SK-N-SH (cell line): ENCODE results near the gene RGS7. TPM values are rescaled to one million over a fixed set of nuclear protein-coding genes. Genes with fewer than 3 reads are reported as not detected.

Experiments
- CTCF ChIA-PET: fragments of 300-600, 350-600 bp; formaldehyde crosslinking; extraction: SDS; loops from one replicate; lab custom pipeline; 2021; lab: Yijun Ruan, JAX
- POLR2A ChIA-PET: fragments of 350-600 bp; sonication (Branson Sonifier 250); formaldehyde crosslinking; extraction: SDS; loops from one replicate; lab custom pipeline; 2020; ENCODE audit warnings: antibody characterized with exemption, inconsistent platforms; lab: Yijun Ruan, JAX
- DNase-seq: peaks from one replicate; pipeline ENCODE4 v3.0.0; 2012
- H2AFZ ChIP-seq: fragments of 200-600 bp; sonication (generic); 2 replicates; pipeline ENCODE4 v1.8.1; 2016; ENCODE audit warnings: antibody characterized with exemption, mild to moderate bottlenecking, low read depth
- H3F3A ChIP-seq: fragments of 200-600 bp; sonication (generic); replicated peaks from 2 replicates; pipeline ENCODE3; 2016; ENCODE audit warnings: antibody characterized with exemption, mild to moderate bottlenecking; ENCODE audit not compliant: insufficient read depth
- H3K27ac ChIP-seq, 2 experiments: fragments of 200-500 bp in 1 of 2; fragments of 200-600 bp in 1 of 2; sonication (Bioruptor generic) in 1 of 2; sonication (generic), shearing (Covaris generic) in 1 of 2; 2 replicates each; pipeline versions ENCODE4 v1.5.1 to v1.6.1; 2014 to 2016; ENCODE audit warnings: low read depth in 2 of 2, inconsistent platforms in 1 of 2, low read length in 1 of 2, mild to moderate bottlenecking in 1 of 2, mixed read lengths in 1 of 2
- H3K27me3 ChIP-seq: fragments of 200-600 bp; sonication (generic), shearing (Covaris generic); 2 replicates; pipeline ENCODE4 v1.6.1; 2016; ENCODE audit warnings: mixed run types; ENCODE audit not compliant: insufficient read depth
- H3K36me3 ChIP-seq, 2 experiments: fragments of 200-500 bp in 1 of 2; fragments of 200-600 bp in 1 of 2; sonication (Bioruptor generic) in 1 of 2; sonication (generic) in 1 of 2; replicated peaks in 1 of 2; 2 replicates each; pipeline versions ENCODE3 to v1.5.1; 2014 to 2016; ENCODE audit warnings: low read length in 1 of 2, mild to moderate bottlenecking in 1 of 2; ENCODE audit not compliant: insufficient read depth in 2 of 2, control insufficient read depth in 1 of 2
- H3K4me1 ChIP-seq, 2 experiments: fragments of 200-500 bp in 1 of 2; fragments of 200-600 bp in 1 of 2; sonication (Bioruptor generic) in 1 of 2; sonication (generic), shearing (Covaris generic) in 1 of 2; 2 replicates each; pipeline versions ENCODE4 v1.5.1 to v1.6.1; 2014 to 2016; ENCODE audit warnings: low read depth in 1 of 2, low read length in 1 of 2, mixed run types in 1 of 2; ENCODE audit not compliant: insufficient read depth in 2 of 2, control insufficient read depth in 1 of 2
- H3K4me2 ChIP-seq: fragments of 200-600 bp; sonication (generic), shearing (Covaris generic); 2 replicates; pipeline ENCODE4 v1.6.1; 2017; ENCODE audit warnings: mixed run types
- H3K4me3 ChIP-seq, 2 experiments: fragments of 200-500 bp in 1 of 2; fragments of 200-600 bp in 1 of 2; sonication (Bioruptor generic) in 1 of 2; sonication (generic), shearing (Covaris generic) in 1 of 2; 2 replicates each; pipeline versions ENCODE4 v1.5.1 to v1.8.1; 2014 to 2016; ENCODE audit warnings: low read depth in 2 of 2, inconsistent platforms in 1 of 2, low read length in 1 of 2, mild to moderate bottlenecking in 1 of 2, mixed read lengths in 1 of 2, moderate library complexity in 1 of 2
- H3K79me2 ChIP-seq: fragments of 200-600 bp; sonication (generic); 2 replicates; pipeline ENCODE4 v1.8.1; 2017; ENCODE audit warnings: mild to moderate bottlenecking; ENCODE audit not compliant: insufficient read depth
- H3K9ac ChIP-seq: fragments of 200-600 bp; sonication (generic); 2 replicates; pipeline ENCODE4 v1.6.1; 2017; ENCODE audit warnings: mixed run types
- H3K9me2 ChIP-seq: fragments of 200-600 bp; sonication (generic); 2 replicates; pipeline ENCODE4 v1.6.1; 2017; ENCODE audit warnings: mixed run types
- H3K9me3 ChIP-seq: fragments of 200-600 bp; sonication (generic); 2 replicates; pipeline ENCODE4 v1.6.1; 2017; ENCODE audit warnings: mixed run types, mild to moderate bottlenecking, moderate library complexity
- H4K20me1 ChIP-seq: fragments of 200-600 bp; sonication (generic); 2 replicates; pipeline ENCODE4 v1.6.1; 2017; ENCODE audit warnings: mild to moderate bottlenecking, mixed run types; ENCODE audit not compliant: insufficient read depth
- CTCF ChIP-seq: fragments of 200-600 bp; sonication (generic); IDR thresholded peaks from 2 replicates; pipeline ENCODE4 v1.6.1; 2017; ENCODE audit warnings: antibody characterized with exemption, mild to moderate bottlenecking, moderate library complexity
- FOXM1 ChIP-seq: IDR thresholded peaks from 2 replicates; pipeline ENCODE4 v1.4.0; 2012; ENCODE audit warnings: low read depth, mild to moderate bottlenecking
- GABPA ChIP-seq: IDR thresholded peaks from 2 replicates; pipeline ENCODE4 v1.4.0; 2012; ENCODE audit warnings: low read depth, mild to moderate bottlenecking
- JUND ChIP-seq: IDR thresholded peaks from 2 replicates; pipeline ENCODE4 v1.4.0; 2012
- MXI1 ChIP-seq: IDR thresholded peaks from 2 replicates; pipeline ENCODE4 v1.6.1; 2012; ENCODE audit warnings: mild to moderate bottlenecking, low read depth, low read length, improper control_type of control experiment
- PBX3 ChIP-seq: IDR thresholded peaks from 2 replicates; pipeline ENCODE4; 2012
- RAD21 ChIP-seq: IDR thresholded peaks from 2 replicates; pipeline ENCODE4 v1.6.1; 2012; ENCODE audit warnings: mild to moderate bottlenecking, low read length
- REST ChIP-seq: IDR thresholded peaks from 2 replicates; pipeline ENCODE4 v1.6.1; 2012; ENCODE audit warnings: mild to moderate bottlenecking, low read depth, low read length, moderate library complexity
- RFX5 ChIP-seq: IDR thresholded peaks from 2 replicates; pipeline ENCODE4 v1.6.1; 2012; ENCODE audit warnings: mild to moderate bottlenecking, improper control_type of control experiment, low read length
- RXRA ChIP-seq: IDR thresholded peaks from 2 replicates; pipeline ENCODE4 v1.4.0; 2012; ENCODE audit warnings: low read depth, mild to moderate bottlenecking, borderline replicate concordance
- SIN3A ChIP-seq: IDR thresholded peaks from 2 replicates; pipeline ENCODE4 v1.6.1; 2012; ENCODE audit warnings: low read depth, mild to moderate bottlenecking, low read length, moderate library complexity, borderline replicate concordance
- TAF1 ChIP-seq: IDR thresholded peaks from 2 replicates; pipeline ENCODE4 v1.6.1; 2012; ENCODE audit warnings: low read depth, mild to moderate bottlenecking, low read length, moderate library complexity, borderline replicate concordance
- USF1 ChIP-seq: IDR thresholded peaks from 2 replicates; pipeline ENCODE4 v1.4.0; 2012; ENCODE audit warnings: low read depth, borderline replicate concordance
- YY1 ChIP-seq: IDR thresholded peaks from 2 replicates; pipeline ENCODE4 v1.4.0; 2012; ENCODE audit warnings: low read depth, mild to moderate bottlenecking
- whole genome bisulfite sequencing: methylation state at CpG from one replicate; pipeline ENCODE4 v1.1.6; 2017; ENCODE audit warnings: low lambda C conversion rate; 5-methylcytosine and 5-hydroxymethylcytosine counted together
- polyA plus RNA-seq, 3 experiments: library from polyadenylated mRNA; depleted of rRNA; stranded (reverse); fragments of >200 nt; gene quantifications; 2 replicates each; pipeline ENCODE4 v1.2.3, GENCODE V29; 2012

Gene RGS7
- polyA plus RNA-seq, 1 of the 3 experiments (the other 2 are of a cell fraction), result 0.36 TPM

- CTCF ChIA-PET, result no interaction called here
- Histone ChIP-seq H3K9ac (no peak overlapping the region), H2AFZ (no peak overlapping the region), H3F3A (no peaks in the 10 kb centered on the region), H3K9me3 (no peaks in the 10 kb centered on the region), H3K36me3 (no peaks in the 10 kb centered on the region), H3K4me1 (peaks cover 0 to 10% of the 10 kb centered on the region in 2 experiments; a peak in 2 of 4 replicates), H3K79me2 (no peaks in the 10 kb centered on the region), H3K4me2 (no peak overlapping the region), H3K27me3 (no peaks in the 10 kb centered on the region), H3K9me2 (no peaks in the 10 kb centered on the region), H3K27ac (no peak overlapping the region), H3K4me3 (no peak overlapping the region), H4K20me1 (no peaks in the 10 kb centered on the region)
- POLR2A ChIA-PET, result no interaction called here
- whole genome bisulfite sequencing, result 51% methylated on average over 11 of the region's 11 CpGs
- TF ChIP-seq CTCF (no peak), MXI1 (no peak), RXRA (no peak), GABPA (no peak), PBX3 (no peak), TAF1 (no peak), REST (no peak)
- no peak for DNase-seq
Observed at GRCh38 chr1:241229216-241229615, 127.8 kb downstream of the RGS7 start.

GRCh38 chr1:241228339-241228738, 128.7 kb downstream of the RGS7 start:
- H3K9me3 ChIP-seq, result no peaks in the 10 kb centered on the region
- POLR2A ChIA-PET, result no interaction called here
- no peaks in the 10 kb centered on the region for H4K20me1 ChIP-seq
- no peak overlapping the region for H3K27ac ChIP-seq
- DNase-seq, result no peak
- no peaks in the 10 kb centered on the region for H3K79me2 ChIP-seq
- no peaks in the 10 kb centered on the region for H3K9me2 ChIP-seq
- no peaks in the 10 kb centered on the region for H3F3A ChIP-seq
- no peaks in the 10 kb centered on the region for H3K27me3 ChIP-seq
- no peaks in the 10 kb centered on the region for H3K36me3 ChIP-seq
- no peak overlapping the region for H3K4me3 ChIP-seq
- H3K4me2 ChIP-seq, result no peak overlapping the region
- CTCF ChIA-PET, result no interaction called here
- no peak overlapping the region for H2AFZ ChIP-seq
- H3K9ac ChIP-seq, result no peak overlapping the region
- 37% methylated on average over 4 of the region's 4 CpGs for WGBS
- H3K4me1 ChIP-seq, result peaks cover 0 to 10% of the 10 kb centered on the region in 2 experiments; a peak in 2 of 4 replicates
- TF ChIP-seq JUND (no peak), YY1 (no peak), FOXM1 (no peak), CTCF (no peak), RFX5 (no peak), TAF1 (no peak), RAD21 (no peak), USF1 (no peak), SIN3A (no peak), REST (no peak)
